Uterus (tissue), 2 donors: ENCODE results near the gene LY6G6F.

ENCODE experiments used
- CTCF ChIP-seq, 4 experiments: fragments of 200-600 bp in 2 of 4; fragments of 450-650 bp in 2 of 4; sonication (generic) in 2 of 4; IDR thresholded peaks; one replicate each; pipeline ENCODE4 v1.5.1; 2016 to 2019; ENCODE audit warnings: antibody characterized with exemption in 4 of 4, mild to moderate bottlenecking in 2 of 4, moderate library complexity in 1 of 4
- POLR2A ChIP-seq, 2 donors: fragments of 450-650 bp; IDR thresholded peaks; one replicate each; pipeline ENCODE4 v1.6.1; 2016; ENCODE audit warnings: antibody characterized with exemption in 2 of 2, mild to moderate bottlenecking in 1 of 2, moderate library complexity in 1 of 2

GRCh38 chr6:31737315-31737990 is 30.8 kb downstream of the LY6G6F start:
- TF ChIP-seq CTCF (IDR thresholded peaks at IDR 0.05) (no peak), POLR2A (IDR thresholded peaks at IDR 0.05) (no peak)
